GM03348 (cell line): ENCODE measurements around the gene EXD3.

ENCODE experiments used
- DNase-seq: peaks from one replicate; pipeline ENCODE4 v3.0.0; 2012; ENCODE audit warnings: low spot score

Gene EXD3

DNA sequence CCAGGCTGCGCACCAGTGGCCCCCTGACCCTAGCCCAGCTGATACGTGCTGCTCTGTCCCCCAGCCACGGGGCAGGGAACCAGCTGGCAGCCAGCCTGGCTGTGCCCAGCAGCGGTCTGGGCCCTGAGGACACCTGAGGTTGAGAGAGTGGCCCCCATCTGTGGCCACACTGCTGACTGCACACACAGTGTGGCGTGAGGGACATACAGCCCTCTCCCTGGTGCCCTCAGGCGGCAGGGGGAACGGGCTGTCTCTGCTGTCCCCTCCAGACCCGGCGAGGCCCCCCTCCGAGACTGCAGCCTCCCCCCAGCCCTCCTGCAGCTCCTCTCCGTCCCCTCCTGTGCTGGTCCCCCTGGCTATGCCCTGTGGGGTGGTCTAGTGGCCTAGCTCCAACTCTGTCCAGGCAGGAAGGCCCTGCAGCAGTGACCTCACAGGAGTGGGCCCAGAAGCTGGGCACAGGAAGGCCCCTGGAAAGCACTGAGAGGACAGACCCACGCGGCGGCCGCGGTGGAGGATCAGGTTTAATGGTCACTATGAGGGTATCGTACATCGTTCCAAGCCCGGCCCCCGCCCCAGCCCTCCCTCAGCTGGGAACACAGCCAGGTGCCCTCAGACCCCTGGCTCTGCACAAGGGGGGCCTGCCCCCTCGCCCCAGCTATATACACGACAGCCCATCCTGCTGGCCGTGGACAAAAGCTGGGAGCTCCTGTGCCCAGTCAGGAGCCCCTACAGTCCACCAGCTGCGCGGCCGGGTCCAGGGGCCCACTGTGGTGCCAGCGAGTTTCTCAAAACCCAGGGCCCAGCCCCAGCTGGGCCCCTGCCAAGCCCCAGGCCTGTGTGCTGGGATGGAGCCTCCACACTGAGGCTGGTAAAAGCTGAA, 25.0 kb upstream of the EXD3 start:
- no peak for DNase-seq

- peak; percentile 67 for DNase-seq
Observed at GRCh38 chr9:137446851-137447471, 24.0 kb upstream of the EXD3 start.

DNA sequence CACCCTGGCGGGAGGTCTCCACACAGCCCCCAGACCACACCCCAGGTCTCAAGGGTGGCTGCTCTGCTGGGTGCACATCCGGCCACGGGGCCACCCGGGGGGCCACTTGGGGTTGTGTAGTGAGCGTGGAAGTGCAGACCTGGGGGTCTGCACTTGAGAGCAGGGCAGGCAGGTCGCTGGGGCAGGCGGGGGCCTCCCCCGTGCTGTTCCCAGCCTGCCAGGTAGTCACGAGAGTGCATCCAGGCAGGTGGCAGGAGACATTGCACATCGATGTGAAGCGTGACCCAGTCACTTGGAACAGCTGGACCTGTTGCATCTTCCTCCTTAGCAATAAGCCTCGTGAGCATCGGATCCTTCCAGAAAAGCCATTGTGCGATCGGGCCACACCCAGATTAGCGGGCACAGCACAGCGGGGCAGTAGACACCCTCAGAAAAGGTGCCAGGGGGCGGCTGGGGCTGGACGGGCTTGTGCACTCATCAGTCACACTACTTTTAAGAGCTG, 23.0 kb upstream of the EXD3 start:
- no peak for DNase-seq

GRCh38 chr9:137445275-137445807, 22.4 kb upstream of the EXD3 start:
- peak; percentile 88 for DNase-seq

DNA sequence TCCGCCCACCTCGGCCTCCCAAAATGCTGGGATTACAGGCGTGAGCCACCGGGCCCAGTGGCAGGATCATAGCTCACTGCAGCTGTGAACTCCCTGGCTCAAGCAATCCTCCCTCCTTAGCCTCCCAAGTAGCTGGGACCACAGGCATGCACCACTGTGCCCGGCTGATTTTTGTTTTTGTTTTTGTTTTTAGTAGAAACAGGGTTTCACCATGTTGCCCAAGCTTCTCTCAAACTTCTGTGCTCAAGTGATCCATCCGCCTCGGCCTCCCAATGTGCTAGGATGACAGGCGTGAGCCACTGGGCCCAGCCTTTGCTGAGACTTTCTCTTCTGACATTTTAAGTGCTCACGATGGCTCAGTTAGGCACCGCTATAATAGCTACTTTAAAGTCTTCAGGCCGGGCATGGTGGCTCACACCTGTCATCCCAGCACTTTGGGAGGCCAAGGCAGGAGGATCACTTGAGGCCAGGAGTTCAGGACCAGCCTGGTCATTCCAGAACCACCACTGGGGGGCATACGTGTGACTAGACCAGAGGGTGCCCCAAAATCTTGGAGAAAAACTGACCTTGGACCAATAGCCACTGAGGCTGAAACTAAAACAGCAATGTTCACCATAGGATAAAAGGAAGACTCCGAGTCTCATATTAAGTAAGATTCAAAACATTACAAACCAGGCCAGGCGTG, 21.3 kb upstream of the EXD3 start:
- DNase-seq, result no peak

DNA sequence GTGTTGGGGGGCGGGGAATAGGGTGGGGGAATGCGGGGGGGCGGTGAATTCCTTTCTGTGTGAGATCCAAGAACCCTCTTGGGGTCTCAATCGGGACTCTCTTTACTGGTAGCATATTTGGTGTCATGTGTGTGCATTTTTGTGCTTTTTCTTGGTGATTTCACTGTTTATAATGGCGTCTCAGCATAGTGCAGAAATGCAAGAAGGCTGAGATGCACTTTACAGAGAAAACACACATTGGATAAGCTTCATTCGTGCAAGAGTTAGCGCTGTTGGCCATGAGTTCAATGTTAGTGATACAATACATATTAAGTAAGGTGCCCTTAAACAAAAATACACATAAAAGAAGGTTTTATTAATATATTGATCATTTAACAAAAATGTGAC, 19.0 kb upstream of the EXD3 start:
- DNase-seq, result no peak

GRCh38 chr9:137441289-137441934, 18.4 kb upstream of the EXD3 start, which contains the start of gene ENTPD8:
ENTPD8 (minus strand) TSS chr9:137441357; CDS start chr9:137438285, 3,072 bp downstream.
- no peak for DNase-seq

GRCh38 chr9:137439158-137439714, 16.3 kb upstream of the EXD3 start:
- DNase-seq, result no peak

DNA sequence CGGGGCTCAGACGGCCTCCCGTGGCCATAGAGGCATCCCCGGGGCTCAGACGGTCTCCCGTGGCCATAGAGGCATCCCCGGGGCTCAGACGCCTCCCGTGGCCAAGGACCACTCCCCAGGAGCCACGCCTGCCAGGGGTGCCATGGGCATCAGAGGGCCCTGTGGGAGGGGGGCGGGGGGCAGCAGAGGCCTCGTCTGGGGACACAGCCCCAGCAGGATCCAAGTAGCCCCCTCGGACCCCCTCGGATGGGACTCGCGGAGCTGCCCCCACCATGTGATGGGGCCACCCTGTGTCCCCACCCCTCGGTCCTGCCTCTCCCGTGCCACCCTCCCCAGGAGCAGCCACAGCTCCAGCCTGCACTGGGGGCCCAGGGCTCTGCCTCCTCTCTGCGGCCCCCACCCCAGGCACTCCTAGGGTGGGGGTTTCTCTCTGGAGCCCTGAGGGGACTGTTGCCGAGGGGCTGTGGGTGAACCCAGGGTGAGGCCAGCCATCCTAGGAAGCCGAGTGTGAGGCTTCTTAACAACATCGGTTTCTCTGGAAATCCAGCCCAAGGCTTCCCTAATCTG, 15.7 kb upstream of the EXD3 start:
- DNase-seq, result no peak

DNA sequence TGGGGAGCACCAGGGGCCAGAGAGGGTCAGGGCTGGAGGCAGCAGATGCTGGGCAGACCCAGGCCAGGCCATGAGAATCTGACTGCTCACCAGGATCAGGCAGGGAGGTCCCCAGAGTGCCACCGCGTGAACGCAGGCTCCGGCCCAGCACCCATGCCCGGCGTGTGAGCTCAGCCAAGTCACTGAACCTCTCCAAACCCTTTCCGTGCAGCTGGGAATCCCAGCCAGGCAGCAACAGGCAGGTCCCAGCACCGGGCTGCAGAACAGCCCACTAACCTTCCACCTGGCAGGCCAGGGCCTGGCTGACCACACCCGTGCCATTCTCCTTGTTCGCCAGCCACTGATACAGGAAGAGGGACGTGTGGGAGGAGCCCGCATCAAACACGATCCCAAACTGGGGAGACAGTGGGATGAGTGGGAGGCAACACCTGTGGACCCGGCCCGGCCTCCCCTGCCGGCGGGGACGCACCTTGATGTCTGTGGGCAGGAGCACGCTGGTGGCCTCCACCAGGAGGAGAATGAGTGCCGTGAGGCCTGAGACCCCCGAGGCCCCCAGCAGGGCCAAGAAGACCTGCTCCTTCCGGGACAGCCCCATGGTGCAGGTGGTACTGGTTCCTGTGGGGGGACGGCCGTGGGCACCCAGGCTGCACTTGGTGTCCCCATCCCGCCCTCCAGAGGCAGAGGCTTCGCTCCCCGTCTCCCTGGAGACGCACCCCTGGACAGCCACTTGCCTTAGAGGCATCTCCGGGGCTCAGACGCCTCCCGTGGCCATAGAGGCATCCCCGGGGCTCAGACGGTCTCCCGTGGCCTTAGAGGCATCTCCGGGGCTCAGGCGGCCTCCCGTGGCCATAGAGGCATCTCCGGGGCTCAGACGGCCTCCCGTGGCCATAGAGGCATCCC, 15.0 kb upstream of the EXD3 start:
- no peak for DNase-seq

DNA sequence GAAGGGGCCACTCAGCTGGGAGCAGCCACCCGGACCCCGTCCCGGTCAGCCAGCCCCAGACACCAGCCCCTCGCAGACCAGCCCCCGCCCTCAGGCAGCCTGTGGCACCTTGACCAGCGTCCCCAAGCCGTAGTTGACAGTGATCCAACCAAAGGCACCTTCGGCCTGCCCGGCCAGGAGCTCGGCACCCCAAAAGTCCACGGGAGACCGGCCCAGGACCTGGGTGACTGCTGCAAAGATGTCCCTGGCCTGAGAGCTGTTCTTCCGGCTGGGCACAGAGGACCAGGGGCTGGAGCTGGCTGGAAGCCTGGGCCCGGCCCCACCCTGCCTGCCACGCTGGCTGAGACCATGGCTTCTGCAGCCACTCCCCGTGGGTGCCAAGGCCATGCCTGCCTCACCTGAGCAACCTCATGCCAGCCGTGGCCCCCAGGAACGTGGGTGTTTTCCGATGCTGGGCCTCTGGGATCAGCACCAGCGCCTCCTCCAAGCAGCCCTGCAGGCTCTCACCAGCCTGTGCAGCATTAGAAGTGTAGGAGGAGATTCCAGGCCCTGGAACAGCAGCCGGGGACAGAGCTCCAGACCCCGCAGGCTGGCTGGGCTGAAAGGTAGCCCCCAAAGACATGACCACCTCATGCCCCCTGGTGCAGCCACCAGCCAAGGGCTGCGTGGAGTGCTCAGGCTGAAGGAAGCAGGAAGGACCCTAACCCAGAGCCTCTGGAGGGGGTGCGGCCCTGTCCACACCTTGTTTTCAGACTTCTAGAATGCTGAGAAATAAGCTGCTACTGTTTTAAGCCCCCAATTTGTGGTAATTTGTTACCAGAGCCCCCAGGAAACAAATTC, 14.0 kb upstream of the EXD3 start:
- no peak for DNase-seq

- DNase-seq, result peak; percentile 93
Observed at GRCh38 chr9:137435980-137436760, 13.2 kb upstream of the EXD3 start.

DNA sequence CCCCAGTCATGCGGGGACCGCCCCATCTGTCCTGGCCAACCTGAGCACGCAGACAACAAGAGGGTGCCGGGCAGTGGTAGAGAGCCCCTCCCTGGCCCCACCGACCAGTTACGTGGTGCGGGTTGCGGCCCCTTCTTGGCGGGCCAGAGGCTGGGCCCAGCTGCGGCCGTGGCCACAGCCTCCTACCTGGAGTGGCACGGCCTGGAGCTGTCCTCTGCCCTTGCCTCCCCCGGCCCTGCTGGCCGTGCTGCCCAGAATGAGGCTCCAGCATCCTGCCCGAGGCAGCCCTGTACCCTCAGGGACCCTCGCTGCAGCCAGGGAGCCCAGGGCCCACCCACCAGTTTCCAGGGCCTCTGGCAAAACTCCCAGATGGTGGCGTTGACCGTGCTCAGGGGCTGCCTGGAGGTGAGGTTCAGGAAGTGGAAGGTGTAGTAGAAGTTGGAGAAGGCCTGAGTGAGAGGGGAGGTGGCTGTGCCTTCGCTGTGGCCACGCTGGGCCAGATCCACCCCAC, 12.5 kb upstream of the EXD3 start:
- no peak for DNase-seq

- DNase-seq, result no peak
Observed at GRCh38 chr9:137434498-137435380, 11.8 kb upstream of the EXD3 start.

DNA sequence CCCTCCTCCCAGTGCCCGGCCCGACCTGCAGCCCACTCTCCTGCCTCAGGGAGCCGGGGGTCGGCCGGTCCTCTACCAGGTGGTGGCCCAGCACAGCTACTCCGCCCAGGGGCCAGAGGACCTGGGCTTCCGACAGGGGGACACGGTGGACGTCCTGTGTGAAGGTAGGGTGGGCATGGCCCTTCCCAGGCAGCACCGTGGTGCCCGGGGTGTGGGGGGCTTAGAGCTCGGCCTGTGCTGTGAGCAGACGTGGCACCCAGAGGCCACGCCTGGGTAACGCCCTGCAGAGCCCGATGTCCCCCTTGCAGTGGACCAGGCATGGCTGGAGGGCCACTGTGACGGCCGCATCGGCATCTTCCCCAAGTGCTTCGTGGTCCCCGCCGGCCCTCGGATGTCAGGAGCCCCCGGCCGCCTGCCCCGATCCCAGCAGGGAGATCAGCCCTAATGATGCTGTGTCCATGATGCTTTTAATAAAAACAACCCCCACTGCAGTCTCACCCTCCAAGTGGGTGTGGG, 11.0 kb upstream of the EXD3 start:
- no peak for DNase-seq

DNA sequence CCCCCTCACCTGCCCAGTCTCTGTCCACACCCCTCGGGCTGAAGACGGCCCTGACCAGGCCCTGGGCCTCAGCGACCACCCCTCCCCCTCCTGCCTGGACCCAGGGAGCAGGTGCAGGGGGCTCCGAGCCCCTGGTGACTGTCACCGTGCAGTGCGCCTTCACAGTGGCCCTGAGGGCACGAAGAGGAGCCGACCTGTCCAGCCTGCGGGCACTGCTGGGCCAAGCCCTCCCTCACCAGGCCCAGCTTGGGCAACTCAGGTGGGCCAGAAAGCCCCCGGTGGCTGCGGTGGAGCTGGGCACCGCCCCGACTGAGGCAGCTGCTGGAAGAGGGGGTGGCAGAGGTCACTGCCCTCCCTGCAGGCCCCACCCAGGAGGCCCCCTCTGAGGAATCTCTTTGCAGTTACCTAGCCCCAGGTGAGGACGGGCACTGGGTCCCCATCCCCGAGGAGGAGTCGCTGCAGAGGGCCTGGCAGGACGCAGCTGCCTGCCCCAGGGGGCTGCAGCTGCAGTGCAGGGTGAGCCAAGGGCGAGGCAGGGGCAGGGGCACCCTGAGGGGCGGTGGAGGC, 10.5 kb upstream of the EXD3 start:
- no peak for DNase-seq
